ENCODE measurements around the gene GEN1.

Gene GEN1

DNA sequence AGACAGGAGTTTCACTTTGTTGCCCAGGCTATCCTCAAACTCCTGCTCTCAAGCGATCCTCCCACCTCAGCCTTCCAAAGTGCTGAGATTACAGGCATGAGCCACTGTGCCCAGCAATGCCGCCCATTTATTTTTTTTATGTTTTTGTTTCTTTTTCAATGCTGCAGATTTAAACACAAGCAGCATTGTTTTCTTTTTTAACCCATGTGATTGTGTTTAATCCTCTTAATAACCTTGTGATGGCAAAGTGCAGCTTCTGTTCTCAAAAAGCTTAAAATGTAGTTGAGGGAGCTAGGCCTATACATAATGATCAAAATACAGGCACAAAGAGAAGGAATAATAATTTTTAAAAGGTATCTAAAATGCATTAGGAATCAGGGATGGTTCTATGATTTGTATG, 73.8 kb downstream of the GEN1 start:
- DNase-seq: no peak

- no peak for DNase-seq
These were observed 76.4 kb downstream of the GEN1 start for GRCh38 chr2:17830053-17831034.

DNA sequence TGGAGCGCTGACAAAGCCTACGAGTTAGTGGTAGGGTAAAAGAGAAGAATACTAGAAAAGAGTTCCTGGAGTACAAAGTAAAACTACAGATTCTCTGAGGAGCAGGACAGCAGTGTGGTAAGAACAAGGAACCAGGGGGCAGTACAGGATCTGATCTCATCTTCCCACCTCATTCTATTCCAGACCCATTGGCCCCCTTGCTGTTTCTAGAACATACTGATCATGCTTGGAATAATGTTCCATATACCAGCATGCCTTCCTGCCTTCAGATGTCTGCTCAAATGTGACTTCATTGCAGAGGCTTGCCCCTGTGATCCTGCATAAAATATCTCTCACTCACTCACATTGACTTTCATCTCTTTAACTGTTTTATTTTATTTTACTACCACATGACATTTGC, 81.6 kb downstream of the GEN1 start:
- DNase-seq: no peak

Data from NCI-H1417 treated with DMSO at 0.1 percent for 48 hours (cell line).